HG03342 (cell line): ENCODE results near the gene SPINT1.

Experiments used
- ATAC-seq: cut with Tn5 transposase; IDR thresholded peaks from one replicate; pipeline ENCODE4 v1.9.1; 2021; ENCODE audit warnings: mild to moderate bottlenecking, moderate library complexity; ENCODE audit not compliant: unreplicated experiment

Gene SPINT1

GRCh38 chr15:40892447-40893012 lies 48.7 kb downstream of the SPINT1 start:
- no peak for ATAC-seq

GRCh38 chr15:40893019-40893670 lies 49.3 kb downstream of the SPINT1 start:
- ATAC-seq: no peak

- peak; percentile 79 for ATAC-seq
Measured at GRCh38 chr15:40893733-40894680, 50.2 kb downstream of the SPINT1 start, which contains the start of gene VPS18. Gene VPS18, plus strand, starts transcription at chr15:40894450. Its CDS starts 319 bp downstream, at chr15:40894769.

- peak; percentile 47 for ATAC-seq
Measured at GRCh38 chr15:40894681-40895448, 51.0 kb downstream of the SPINT1 start.

GRCh38 chr15:40899536-40900207 lies 55.8 kb downstream of the SPINT1 start:
- no peak for ATAC-seq

GRCh38 chr15:40900256-40901052 lies 56.6 kb downstream of the SPINT1 start:
- ATAC-seq: no peak

- ATAC-seq: no peak
Measured at GRCh38 chr15:40901053-40901443, 57.2 kb downstream of the SPINT1 start.

- no peak for ATAC-seq
Measured at GRCh38 chr15:40902605-40903561, 59.0 kb downstream of the SPINT1 start.

GRCh38 chr15:40904552-40905201 lies 60.8 kb downstream of the SPINT1 start:
- no peak for ATAC-seq

GRCh38 chr15:40906091-40906990 lies 62.5 kb downstream of the SPINT1 start:
- ATAC-seq: peak; percentile 74

GRCh38 chr15:40906991-40907802 lies 63.3 kb downstream of the SPINT1 start:
- no peak for ATAC-seq
